ENCODE results near the gene HFM1.
"Not testable (repeated sequence)": the region's sequence is repeated elsewhere in the genome, so short reads cannot be mapped to it uniquely, and the experiment has no call there.

The HFM1 gene

GRCh38 chr1:91398291-91398690 lies 6.3 kb downstream of the HFM1 start:
- no peak overlapping the region for H3K27ac ChIP-seq
- TF ChIP-seq CTCF (conservative IDR thresholded peaks at IDR 0.05) = no peak
- TF ChIP-seq ZFX (IDR thresholded peaks at IDR 0.05) = no peak

- no peak for TF ChIP-seq ZFX (IDR thresholded peaks at IDR 0.05)
- TF ChIP-seq CTCF (conservative IDR thresholded peaks at IDR 0.05) = no peak
- no peak overlapping the region for H3K27ac ChIP-seq
These were observed 7.0 kb downstream of the HFM1 start for GRCh38 chr1:91397605-91398004.

GRCh38 chr1:91393042-91393441 lies 11.6 kb downstream of the HFM1 start:
- TF ChIP-seq CTCF (conservative IDR thresholded peaks at IDR 0.05) (no peak), ZFX (IDR thresholded peaks at IDR 0.05) (no peak)
- H3K27ac ChIP-seq = no peak overlapping the region

GRCh38 chr1:91386109-91386508 lies 18.5 kb downstream of the HFM1 start:
- H3K27ac ChIP-seq = no peak overlapping the region
- TF ChIP-seq ZFX (IDR thresholded peaks at IDR 0.05) (no peak), CTCF (conservative IDR thresholded peaks at IDR 0.05) (no peak)

- H3K27ac ChIP-seq = no peak overlapping the region
- TF ChIP-seq CTCF (conservative IDR thresholded peaks at IDR 0.05) (no peak), ZFX (IDR thresholded peaks at IDR 0.05) (no peak)
These were observed 21.2 kb downstream of the HFM1 start for GRCh38 chr1:91383456-91383855.

- no peak for TF ChIP-seq ZFX (IDR thresholded peaks at IDR 0.05)
- TF ChIP-seq CTCF (conservative IDR thresholded peaks at IDR 0.05) = no peak
- H3K27ac ChIP-seq = no peak overlapping the region
These were observed 22.8 kb downstream of the HFM1 start for GRCh38 chr1:91381844-91382243.

GRCh38 chr1:91374086-91374485 lies 30.6 kb downstream of the HFM1 start:
- no peak overlapping the region for H3K27ac ChIP-seq
- TF ChIP-seq CTCF (conservative IDR thresholded peaks at IDR 0.05) = no peak
- no peak for TF ChIP-seq ZFX (IDR thresholded peaks at IDR 0.05)

- H3K27ac ChIP-seq = not testable (repeated sequence)
These were observed 32.4 kb downstream of the HFM1 start for GRCh38 chr1:91372230-91372629.
